ENCODE data around the gene PER1. TPM values are rescaled to one million over a fixed set of nuclear protein-coding genes. Genes with fewer than 3 reads are reported as not detected.

The PER1 gene
- total RNA-seq, 6 experiments from 2014 or later, result 25.7 to 118 (median 55.2) TPM

DNA sequence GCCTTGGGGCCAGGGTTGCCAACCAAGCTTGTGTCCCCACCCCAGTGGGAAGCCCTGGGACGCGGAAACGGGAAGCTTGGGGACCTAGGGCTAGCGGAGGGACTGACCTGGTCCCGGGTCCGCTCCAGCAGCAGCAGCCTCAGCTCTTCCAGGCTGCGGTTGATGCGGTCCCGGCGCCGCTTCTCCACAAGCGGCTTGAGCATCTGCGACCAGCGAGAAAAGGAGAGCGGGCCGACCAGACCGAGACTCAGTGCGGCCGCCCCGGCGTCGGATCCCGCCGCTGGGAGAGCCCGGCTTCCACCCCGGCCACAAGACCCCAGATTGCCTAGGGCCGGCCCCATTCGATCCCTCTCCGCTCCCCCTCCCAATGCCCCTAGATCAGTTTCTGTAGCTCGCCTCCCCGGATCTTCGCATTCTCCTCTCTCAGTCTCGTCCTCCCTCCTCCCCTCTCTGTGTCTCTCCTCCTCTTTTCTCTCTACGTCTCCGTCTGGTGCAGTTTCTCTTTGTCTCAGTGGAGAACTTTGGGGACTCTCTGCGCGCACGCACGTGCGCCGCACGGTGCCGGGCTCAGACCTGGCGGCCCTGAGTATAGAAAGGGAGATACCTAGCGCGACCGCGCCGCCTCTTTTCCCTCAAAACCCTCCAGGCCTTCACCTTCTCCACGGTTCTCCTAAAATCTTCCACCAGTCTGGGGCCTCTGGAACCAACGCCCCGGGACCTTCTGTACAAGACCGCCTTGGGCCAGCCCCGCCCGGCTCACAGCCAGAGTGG lies 29.1 kb downstream of the PER1 start:
- Histone ChIP-seq H3K9me3 (no peaks in the 10 kb centered on the region), H3K4me1 (peaks cover 0 to 70% (median 20%) of the 10 kb centered on the region in 4 donors), H3K27me3 (peaks cover 0 to 41% of the 10 kb centered on the region in 2 donors), H3K36me3 (no peaks in the 10 kb centered on the region), H3K27ac (no peak overlapping the region), H3K4me3 (peak overlapping the region; percentile 11 to 50 (median 24))
- WGBS (ENCODE audit: insufficient coverage, low coverage, low lambda C conversion rate, missing lambda C conversion rate), result under 1% methylated on average over 27 of the region's 55 CpGs
- no peak for DNase-seq
- intact Hi-C loops (cut with DNase I), result no loop called here
- ATAC-seq, result no peak
- TF ChIP-seq, protein P1, sequence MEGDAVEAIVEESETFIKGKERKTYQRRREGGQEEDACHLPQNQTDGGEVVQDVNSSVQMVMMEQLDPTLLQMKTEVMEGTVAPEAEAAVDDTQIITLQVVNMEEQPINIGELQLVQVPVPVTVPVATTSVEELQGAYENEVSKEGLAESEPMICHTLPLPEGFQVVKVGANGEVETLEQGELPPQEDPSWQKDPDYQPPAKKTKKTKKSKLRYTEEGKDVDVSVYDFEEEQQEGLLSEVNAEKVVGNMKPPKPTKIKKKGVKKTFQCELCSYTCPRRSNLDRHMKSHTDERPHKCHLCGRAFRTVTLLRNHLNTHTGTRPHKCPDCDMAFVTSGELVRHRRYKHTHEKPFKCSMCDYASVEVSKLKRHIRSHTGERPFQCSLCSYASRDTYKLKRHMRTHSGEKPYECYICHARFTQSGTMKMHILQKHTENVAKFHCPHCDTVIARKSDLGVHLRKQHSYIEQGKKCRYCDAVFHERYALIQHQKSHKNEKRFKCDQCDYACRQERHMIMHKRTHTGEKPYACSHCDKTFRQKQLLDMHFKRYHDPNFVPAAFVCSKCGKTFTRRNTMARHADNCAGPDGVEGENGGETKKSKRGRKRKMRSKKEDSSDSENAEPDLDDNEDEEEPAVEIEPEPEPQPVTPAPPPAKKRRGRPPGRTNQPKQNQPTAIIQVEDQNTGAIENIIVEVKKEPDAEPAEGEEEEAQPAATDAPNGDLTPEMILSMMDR (IDR thresholded peaks at IDR 0.05), result no peak
- TF ChIP-seq POLR2A (IDR thresholded peaks at IDR 0.05), result no peak

- under 1% methylated on average over 13 of the region's 29 CpGs for WGBS (ENCODE audit: insufficient coverage, low coverage, low lambda C conversion rate, missing lambda C conversion rate)
- H3K27me3 ChIP-seq, result peaks cover 0 to 41% of the 10 kb centered on the region in 2 donors
- peaks cover 0 to 74% (median 20%) of the 10 kb centered on the region in 4 donors for H3K4me1 ChIP-seq
- no peaks in the 10 kb centered on the region for H3K9me3 ChIP-seq
- H3K27ac ChIP-seq, result no peak overlapping the region
- TF ChIP-seq, protein P1 (IDR thresholded peaks at IDR 0.05), result no peak
- DNase-seq (no peak), ATAC-seq (no peak)
- peak overlapping the region; percentile 11 to 50 (median 30) for H3K4me3 ChIP-seq
- no peaks in the 10 kb centered on the region for H3K36me3 ChIP-seq
- intact Hi-C loops (cut with DNase I), result no loop called here
Observed at GRCh38 chr17:8122422-8122923, 29.7 kb downstream of the PER1 start.

DNA sequence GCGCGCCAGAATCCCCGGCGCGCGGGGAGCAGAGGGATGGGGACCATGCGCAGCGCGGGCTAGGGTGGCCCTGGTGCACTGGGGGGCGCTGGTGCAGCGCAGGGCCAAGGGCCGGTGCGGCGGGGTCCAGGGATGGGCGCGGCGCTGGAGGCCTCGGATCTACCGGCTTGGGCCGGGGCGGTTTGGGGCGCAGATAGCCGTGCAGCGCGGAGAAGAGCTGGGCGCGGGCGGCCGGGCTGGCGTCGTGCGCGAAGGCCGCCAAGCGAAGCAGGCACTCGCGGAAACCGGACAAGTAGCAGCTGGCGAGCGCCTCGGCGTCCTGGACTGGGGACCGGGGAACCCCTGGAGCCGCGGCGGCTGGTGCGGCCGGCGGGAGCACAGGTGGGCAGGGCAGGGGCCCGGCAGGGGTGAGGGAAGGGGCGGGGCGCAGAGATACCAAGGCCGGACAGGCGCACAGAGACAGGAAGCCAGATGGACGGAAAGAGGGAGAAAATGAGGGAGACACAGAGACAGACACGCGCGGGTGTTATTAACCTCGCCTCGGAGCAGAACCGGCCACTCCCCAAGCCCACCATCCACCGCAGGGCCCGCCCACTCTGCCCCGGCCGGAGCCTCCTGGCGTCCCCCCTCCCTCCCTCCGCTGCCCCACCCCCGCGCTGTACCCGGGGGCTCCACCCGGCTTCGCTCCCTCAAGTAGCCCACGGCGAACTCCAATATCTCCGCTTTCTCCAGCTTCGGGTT lies 30.4 kb downstream of the PER1 start:
- intact Hi-C loops (cut with DNase I), result no loop called here

DNA sequence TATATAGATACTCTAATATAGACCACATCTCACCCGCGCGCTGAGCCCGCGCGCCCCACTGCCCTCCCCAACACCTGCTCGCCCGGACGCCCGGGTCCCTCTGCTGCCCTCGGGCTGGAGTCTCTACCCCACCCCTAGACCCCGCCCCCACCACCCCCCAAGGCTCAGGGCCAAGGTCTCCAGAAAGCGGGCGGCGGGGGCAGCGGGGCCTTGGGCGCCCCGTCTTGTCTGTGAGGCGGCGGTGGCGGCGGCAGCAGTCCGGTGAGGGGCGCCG lies 30.9 kb downstream of the PER1 start:
- intact Hi-C loops (cut with DNase I), result no loop called here

More for the DNA sequence above, 30.4 kb downstream of the PER1 start:
- Histone ChIP-seq H3K9me3 (no peaks in the 10 kb centered on the region), H3K27ac (no peak overlapping the region), H3K4me1 (peaks cover 0 to 74% (median 20%) of the 10 kb centered on the region in 4 donors), H3K4me3 (peak overlapping the region; percentile 26 to 50 (median 30)), H3K36me3 (no peaks in the 10 kb centered on the region), H3K27me3 (peaks cover 0 to 43% of the 10 kb centered on the region in 2 donors)
- peak in 1 of 4 donors; percentile 6 for ATAC-seq
- no peak for DNase-seq
- TF ChIP-seq, protein P1 (IDR thresholded peaks at IDR 0.05), result peak; percentile 19 to 37 (median 32)
- TF ChIP-seq POLR2A (IDR thresholded peaks at IDR 0.05), result no peak
- WGBS (ENCODE audit: insufficient coverage, low coverage, low lambda C conversion rate, missing lambda C conversion rate), result 0% methylated on average over 15 of the region's 76 CpGs

More for the DNA sequence above, 30.9 kb downstream of the PER1 start:
- no CpG with 5 or more reads among the region's 25 CpGs for WGBS (ENCODE audit: insufficient coverage, low coverage, low lambda C conversion rate, missing lambda C conversion rate)
- peaks cover 0 to 48% of the 10 kb centered on the region in 2 donors for H3K27me3 ChIP-seq
- ATAC-seq (no peak), DNase-seq (no peak)
- no peak for TF ChIP-seq POLR2A (IDR thresholded peaks at IDR 0.05)
- TF ChIP-seq, protein P1 (IDR thresholded peaks at IDR 0.05), result no peak
- no peak overlapping the region for H3K27ac ChIP-seq
- peak overlapping the region; percentile 26 to 50 (median 30) for H3K4me3 ChIP-seq
- no peaks in the 10 kb centered on the region for H3K9me3 ChIP-seq
- no peaks in the 10 kb centered on the region for H3K36me3 ChIP-seq
- peaks cover 0 to 69% (median 20%) of the 10 kb centered on the region in 4 donors for H3K4me1 ChIP-seq
